Endothelial cell of umbilical vein (primary cell): Measurements from ENCODE around the gene PNLDC1.

Experiments used
- EZH2 ChIP-seq: IDR thresholded peaks from 2 replicates; pipeline ENCODE4 v1.6.1; 2012; ENCODE audit warnings: borderline replicate concordance, low read depth, mild to moderate bottlenecking, moderate library complexity, low read length, inconsistent platforms; ENCODE audit not compliant: severe bottlenecking
- JUN ChIP-seq: IDR thresholded peaks from 2 replicates; pipeline ENCODE4 v1.6.1; 2011; ENCODE audit warnings: borderline replicate concordance, low read depth; ENCODE audit not compliant: insufficient read length, insufficient read depth
- POLR2A ChIP-seq: IDR thresholded peaks from 2 replicates; pipeline ENCODE4 v1.6.1; 2012; ENCODE audit warnings: low read depth, mild to moderate bottlenecking, control low read depth, low read length
- POLR2AphosphoS5 ChIP-seq: IDR thresholded peaks from 2 replicates; pipeline ENCODE4 v1.6.1; 2012; ENCODE audit warnings: low read depth, mild to moderate bottlenecking, control low read depth, low read length, moderate library complexity; ENCODE audit not compliant: insufficient read depth
- TF ChIP-seq, protein P1 (sequence below): IDR thresholded peaks from 2 replicates; pipeline ENCODE4 v1.6.1; 2011; ENCODE audit not compliant: insufficient read depth, insufficient read length
- TF ChIP-seq, protein P2 (sequence below), 2 donors: IDR thresholded peaks; 1 replicate in 1 of 2; 2 replicates in 1 of 2; pipeline ENCODE4 v1.5.1; 2011; ENCODE audit warnings: low read length in 2 of 2, mild to moderate bottlenecking in 2 of 2, moderate library complexity in 2 of 2, control low read depth in 1 of 2, inconsistent platforms in 1 of 2, low read depth in 1 of 2; ENCODE audit not compliant: insufficient read depth in 1 of 2; ENCODE audit errors: extremely low read depth in 1 of 2

GRCh38 chr6:159760602-159761057 lies 39.4 kb upstream of the PNLDC1 start:
- TF ChIP-seq, protein P1, sequence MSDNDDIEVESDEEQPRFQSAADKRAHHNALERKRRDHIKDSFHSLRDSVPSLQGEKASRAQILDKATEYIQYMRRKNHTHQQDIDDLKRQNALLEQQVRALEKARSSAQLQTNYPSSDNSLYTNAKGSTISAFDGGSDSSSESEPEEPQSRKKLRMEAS, result no peak
- TF ChIP-seq, protein P2, sequence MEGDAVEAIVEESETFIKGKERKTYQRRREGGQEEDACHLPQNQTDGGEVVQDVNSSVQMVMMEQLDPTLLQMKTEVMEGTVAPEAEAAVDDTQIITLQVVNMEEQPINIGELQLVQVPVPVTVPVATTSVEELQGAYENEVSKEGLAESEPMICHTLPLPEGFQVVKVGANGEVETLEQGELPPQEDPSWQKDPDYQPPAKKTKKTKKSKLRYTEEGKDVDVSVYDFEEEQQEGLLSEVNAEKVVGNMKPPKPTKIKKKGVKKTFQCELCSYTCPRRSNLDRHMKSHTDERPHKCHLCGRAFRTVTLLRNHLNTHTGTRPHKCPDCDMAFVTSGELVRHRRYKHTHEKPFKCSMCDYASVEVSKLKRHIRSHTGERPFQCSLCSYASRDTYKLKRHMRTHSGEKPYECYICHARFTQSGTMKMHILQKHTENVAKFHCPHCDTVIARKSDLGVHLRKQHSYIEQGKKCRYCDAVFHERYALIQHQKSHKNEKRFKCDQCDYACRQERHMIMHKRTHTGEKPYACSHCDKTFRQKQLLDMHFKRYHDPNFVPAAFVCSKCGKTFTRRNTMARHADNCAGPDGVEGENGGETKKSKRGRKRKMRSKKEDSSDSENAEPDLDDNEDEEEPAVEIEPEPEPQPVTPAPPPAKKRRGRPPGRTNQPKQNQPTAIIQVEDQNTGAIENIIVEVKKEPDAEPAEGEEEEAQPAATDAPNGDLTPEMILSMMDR (IDR thresholded peaks at IDR 0.05; ENCODE audit: extremely low read depth in 1 of 2, insufficient read depth in 1 of 2, low read depth in 1 of 2, low read length in 2 of 2), result no peak
- TF ChIP-seq POLR2A, result no peak
- TF ChIP-seq EZH2, result no peak
- TF ChIP-seq JUN, result no peak
- no peak for TF ChIP-seq POLR2AphosphoS5
